Fibroblast of peridontal ligament (primary cell): ENCODE data around the gene AK4.
"Not testable (repeated sequence)": the region's sequence is repeated elsewhere in the genome, so short reads cannot be mapped to it uniquely, and the experiment has no call there.

Source experiments
- DNase-seq: peaks from one replicate; pipeline ENCODE4 v3.0.0-alpha.2; 2010; ENCODE audit errors: extremely low read depth

The AK4 gene

GRCh38 chr1:65148178-65148547 is at the start of gene AK4:
Gene AK4 (plus strand): TSS chr1:65148203. CDS start chr1:65148408, 205 bp downstream.
- DNase-seq: not testable (repeated sequence)

GRCh38 chr1:65103807-65104206 is 44.2 kb upstream of the AK4 start:
- DNase-seq: no peak

DNA sequence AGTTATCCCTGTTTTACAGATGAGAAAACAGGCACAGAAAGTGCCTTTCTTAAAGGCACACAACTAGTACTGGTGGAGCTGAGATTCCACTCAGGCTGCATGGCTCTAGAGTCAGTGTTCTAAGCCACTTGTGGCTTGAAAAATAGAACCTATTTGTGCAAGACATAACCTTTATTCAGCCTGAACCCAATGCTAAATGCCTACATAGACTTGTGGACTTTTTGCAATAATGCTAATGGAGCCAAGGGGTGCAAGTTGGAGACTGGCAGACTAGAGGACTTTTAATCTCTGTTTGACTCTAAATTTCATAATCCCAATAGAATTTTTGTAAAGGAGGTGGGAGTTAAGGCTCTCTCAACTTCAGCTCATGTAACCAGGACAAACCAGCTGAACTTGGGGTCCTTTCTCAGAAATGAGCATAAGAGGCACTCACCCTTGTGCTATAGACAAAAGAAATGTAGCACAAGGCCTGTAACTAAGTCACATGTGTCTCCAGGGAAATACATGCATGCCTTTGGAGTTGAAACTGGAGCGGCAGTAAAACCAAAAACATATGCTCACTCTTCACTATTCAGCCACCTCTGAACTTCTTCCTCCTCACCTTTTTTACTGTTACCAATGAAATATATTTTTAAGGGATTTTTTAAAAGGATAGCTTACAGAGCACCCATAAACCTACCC is 43.0 kb upstream of the AK4 start:
- peak; percentile 16 for DNase-seq

DNA sequence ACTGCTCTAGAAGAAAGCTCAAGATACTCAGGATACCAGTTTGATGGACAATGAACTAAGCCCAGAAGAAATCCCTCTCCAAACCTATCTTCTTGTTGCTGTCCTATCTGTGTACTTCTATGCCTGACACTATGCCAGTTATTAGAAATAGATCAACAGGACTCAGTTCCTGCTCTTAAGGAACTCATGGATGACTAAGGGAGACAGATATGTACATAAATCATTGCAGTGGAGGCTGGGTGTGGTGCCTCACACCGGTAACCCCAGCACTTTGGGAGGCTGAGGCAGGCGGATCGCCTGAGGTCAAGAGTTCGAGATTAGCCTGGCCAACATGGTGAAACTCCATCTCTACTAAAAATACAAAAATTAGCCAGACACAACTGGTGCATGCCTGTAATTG is 42.4 kb upstream of the AK4 start:
- DNase-seq: no peak

- DNase-seq: no peak
These were observed 39.9 kb upstream of the AK4 start for GRCh38 chr1:65108025-65108642.

DNA sequence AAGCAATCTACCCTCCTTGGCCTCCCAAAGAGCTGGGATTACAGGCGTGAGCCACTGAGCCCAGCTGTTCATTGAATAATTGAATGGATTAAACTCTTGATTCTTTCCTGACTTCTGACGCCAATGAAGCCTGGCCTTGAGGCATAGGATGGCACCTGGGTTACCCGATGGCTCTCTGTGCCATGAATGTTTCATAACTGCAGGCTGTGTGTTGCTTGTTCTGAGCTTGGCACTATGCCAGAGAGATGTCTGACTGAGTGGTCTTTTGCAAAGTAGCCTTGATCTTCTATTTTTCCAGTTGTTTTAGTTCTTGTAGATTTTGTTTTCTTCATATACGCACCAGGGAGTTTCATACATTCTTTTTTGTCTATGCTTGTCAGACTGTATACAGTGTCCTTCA is 38.5 kb upstream of the AK4 start:
- no peak for DNase-seq

GRCh38 chr1:65112811-65113210 is 35.2 kb upstream of the AK4 start:
- no peak for DNase-seq

- no peak for DNase-seq
These were observed 34.7 kb upstream of the AK4 start for GRCh38 chr1:65113298-65113697.

- peak; percentile 8 for DNase-seq
These were observed 33.7 kb upstream of the AK4 start for GRCh38 chr1:65114322-65114721.

DNA sequence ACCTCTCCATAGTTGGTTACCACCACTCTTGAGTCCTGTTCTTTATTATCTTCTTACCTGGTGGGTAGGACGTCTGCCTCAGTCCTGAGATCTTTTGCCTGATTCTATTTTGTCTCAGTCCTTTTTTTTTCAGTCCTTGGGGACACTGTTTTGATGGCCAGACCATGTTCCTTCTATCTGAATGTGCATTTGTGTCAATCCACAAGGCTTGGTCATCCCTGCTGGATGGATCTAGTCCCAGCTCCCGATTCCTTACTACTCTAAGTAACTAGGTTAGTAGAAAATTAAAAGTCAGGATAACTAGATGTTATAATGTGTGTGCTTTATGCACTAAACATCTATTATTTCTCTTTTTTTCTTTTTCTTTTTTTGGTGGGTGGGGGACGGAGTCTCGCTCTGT is 28.1 kb upstream of the AK4 start:
- DNase-seq: peak; percentile 18

- DNase-seq: not testable (repeated sequence)
These were observed 18.9 kb upstream of the AK4 start for GRCh38 chr1:65129104-65129503.

DNA sequence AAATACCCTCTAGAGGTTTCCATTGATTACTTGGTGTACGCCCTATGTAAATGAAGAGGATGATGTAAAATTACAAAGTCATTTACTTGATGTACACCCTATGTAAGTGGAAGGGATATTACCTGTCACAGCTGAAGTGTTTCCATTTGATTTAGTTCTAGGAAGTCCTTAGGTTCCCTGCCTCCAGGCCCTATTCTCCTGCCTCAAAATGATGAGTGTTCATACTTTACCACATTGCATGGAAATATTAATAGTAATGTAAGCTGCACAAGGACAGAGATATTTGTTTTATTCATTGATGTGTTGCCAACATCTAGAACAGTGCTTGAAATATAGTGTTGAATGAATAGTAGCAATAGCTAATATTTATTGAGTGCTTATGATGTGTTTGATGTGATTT is 9.5 kb upstream of the AK4 start:
- DNase-seq: no peak

DNA sequence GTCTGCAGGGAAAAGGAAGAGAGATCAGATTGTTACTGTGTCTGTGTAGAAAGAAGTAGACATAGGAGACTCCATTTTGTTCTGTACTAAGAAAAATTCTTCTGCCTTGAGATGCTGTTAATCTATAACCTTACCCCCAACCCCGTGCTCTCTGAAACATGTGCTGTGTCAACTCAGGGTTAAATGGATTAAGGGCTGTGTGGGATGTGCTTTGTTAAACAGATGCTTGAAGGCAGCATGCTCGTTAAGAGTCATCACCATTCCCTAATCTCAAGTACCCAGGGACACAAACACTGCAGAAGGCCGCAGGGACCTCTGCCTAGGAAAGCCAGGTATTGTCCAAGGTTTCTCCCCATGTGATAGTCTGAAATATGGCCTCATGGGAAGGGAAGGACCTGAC is 8.2 kb upstream of the AK4 start:
- not testable (repeated sequence) for DNase-seq

GRCh38 chr1:65141394-65141793 is 6.6 kb upstream of the AK4 start:
- peak; percentile 54 for DNase-seq

- no peak for DNase-seq
These were observed 6.1 kb upstream of the AK4 start for GRCh38 chr1:65141918-65142317.

DNA sequence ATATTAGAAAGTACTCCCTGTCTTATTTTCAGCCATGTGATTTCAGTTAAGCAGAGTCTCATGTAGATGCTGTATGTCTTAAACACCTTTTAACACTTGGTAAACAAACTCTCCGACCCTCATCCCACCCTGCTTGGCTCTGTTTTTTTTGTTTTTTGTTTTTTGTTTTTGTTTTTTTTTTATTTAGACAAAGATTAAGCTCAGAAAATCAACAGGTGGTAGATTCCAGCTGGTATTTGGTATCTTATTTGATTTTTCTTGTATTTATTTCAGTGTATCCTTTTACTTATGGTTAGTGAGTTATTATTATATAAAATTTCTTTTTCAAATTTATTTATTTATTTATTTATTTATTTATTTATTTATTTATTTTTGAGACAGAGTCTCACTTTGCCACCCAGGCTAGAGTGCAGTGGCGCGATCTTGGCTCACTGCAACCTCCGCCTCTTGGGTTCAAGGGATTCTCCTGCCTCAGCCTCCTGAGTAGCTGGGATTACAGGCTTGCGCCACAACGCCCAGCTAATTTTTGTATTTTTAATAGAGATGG is 4.8 kb upstream of the AK4 start:
- not testable (repeated sequence) for DNase-seq

- DNase-seq: no peak
These were observed 1.0 kb upstream of the AK4 start for GRCh38 chr1:65146908-65147423.

- no peak for DNase-seq
These were observed 402 bp upstream of the AK4 start for GRCh38 chr1:65147424-65148177.

GRCh38 chr1:65148548-65149350 is 746 bp downstream of the AK4 start:
- peak; percentile 36 for DNase-seq

GRCh38 chr1:65149351-65150107 is 1.5 kb downstream of the AK4 start:
- DNase-seq: no peak

GRCh38 chr1:65150108-65150463 is 2.1 kb downstream of the AK4 start:
- DNase-seq: no peak
